GM19238 (cell line): Measurements from ENCODE around the gene STC2.

ENCODE experiments used
- DNase-seq: peaks from one replicate; pipeline ENCODE4 v3.0.0; 2011; ENCODE audit warnings: low spot score; ENCODE audit not compliant: insufficient read length

STC2 gene

DNA sequence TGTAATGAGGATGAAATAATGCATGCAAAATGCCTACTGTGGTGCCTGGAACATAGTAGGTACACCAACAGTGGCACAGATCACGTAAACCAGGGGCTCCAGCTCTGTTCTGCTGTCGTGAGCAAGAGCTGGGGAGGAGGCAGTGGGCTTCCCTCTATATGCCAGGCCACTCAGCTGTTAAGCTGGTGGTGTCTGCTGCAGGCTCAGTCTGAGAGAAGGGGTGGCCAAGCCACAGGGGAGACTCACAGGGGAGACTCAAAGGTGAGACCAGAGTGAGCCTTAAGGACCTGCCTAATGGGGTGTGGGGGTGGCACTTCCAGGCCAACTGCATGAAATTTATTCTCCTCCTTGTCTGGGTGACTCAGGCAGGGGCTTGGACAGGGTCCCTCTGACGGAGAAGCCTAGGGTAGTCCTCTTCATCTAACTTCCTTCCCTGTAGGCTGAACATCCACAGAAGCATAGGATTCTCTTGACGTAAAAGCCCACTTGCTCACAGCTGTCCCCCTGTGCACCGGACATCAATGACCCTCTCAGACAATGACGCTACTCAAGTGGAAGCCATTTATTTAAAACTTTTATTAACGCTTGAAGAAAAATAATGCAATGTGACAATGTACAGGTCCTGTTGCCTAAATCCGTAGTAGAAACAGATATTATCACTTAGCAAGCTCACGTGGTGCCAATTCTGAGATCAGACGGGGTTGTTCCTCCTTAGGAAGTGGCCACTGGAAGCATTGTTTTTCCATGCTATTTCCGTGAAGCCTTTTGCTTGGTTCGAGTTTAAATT is 13.9 kb downstream of the STC2 start:
- DNase-seq, result no peak

DNA sequence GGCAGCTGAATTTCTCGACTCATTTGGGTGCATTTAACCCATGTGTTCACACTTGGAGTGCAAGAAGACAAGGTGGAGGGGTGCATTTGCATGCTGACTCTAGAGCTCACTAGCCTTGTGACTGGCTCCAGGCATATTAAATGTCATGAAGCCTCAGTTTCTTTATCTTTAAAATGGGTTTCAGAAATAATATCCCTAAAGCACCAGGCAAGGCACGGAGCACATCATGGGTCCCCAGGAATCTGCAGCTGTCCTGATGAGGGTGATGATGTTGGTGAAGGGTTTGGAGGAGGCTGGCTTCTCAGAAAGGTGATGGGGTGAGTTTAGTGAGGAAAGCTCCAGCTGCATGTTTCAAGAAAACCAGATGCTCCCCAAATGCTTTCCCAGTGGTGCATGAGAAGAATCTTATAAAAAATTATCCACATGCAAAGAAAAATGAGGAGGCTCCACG is 14.8 kb downstream of the STC2 start:
- no peak for DNase-seq

DNA sequence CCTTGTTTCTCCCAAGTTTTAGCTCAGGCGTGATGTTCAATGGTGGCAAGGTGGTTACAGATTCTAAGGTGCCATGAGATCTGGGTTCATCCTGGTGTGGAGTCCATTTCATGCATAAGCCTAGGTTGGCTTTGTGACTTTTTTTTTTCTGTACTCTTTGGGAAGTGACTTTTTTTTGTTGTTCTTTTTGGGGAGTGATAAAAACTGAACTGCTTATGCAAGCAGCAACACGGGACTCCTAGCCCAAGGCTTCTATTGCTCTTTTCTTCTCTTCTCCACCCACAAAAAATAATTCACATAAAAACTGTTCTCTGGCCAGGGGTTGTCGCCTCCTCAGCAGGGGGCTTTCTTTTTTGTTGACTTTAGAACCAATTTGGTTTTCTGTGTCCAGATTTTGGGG is 15.4 kb downstream of the STC2 start:
- DNase-seq, result no peak

DNA sequence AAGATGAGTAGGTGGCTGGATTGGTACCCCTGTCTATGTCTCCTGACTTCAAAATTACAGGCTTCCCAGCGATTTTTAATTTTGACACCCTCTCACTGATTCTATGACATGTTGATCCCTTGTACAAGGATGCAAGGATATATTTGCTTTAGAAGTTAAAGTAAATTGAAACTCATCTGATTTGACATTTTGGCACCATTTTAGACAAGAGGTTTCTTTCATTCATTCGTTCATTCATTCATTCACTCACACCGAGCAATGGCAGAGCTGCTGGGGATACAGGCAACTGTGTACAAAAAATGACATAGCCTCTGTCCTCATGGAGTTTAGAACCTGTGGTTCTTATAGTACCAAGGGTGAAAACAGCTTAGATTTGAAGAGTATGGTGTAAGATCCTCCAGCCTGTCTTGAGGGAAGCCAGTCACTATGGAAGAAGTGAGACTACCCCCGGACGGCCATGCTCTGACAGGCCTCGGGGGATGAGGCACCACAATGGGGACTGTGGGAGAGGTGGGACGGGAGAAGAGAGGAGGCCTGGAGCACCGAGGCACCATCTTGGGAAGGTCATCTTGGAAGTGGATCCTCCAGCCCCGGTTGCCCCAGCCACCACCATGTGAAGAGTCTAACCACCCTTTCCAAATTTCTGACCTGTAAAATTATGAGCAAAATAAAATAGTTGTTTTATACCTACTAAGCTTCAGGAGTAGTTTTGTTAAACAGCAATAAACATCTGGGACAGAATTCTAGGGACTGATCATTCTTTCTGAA is 16.2 kb downstream of the STC2 start:
- DNase-seq, result no peak

DNA sequence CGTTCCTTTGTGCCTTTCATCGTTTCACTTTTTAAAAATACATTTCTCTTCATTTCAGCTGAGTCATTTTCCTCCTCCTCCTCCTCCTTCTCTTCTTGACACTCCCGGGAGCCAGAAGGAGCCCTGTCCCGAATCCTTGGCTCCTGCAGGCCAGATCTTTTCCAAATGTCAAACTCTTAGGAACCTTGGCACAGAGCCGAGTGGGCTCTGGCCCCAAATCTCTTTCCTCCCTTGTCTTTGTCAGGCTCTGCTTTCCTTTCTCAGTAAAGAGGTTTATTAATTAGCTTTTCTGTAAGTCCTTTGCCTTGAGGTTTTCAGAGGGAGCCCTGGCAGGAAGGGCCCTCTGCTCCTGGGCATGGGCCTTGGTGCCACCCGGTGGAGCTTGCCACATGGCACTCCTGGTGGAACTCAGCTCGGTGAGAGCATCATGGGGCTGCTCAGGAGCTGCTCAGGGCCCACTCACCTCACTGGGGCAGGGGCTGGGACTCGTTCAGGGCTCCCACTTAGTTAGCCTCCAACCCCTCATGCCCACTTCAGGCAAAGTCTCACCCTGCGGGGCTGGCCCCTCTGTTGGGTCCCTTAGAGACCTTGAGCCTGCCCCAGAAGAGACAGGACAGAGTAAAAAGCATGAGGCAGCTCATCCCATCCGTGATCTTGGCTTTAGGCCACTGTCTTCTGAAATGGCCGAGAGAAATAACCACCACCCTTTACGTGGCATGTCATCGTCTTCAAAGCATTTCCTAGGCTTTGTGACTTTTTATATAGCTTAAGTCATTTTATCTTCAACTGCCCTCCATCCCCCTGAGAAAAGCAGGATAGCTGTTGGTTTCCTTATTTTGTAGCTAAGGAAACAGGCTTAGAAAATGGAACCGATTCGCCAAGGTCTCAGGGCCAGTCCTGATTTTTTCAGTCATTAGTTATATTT is 17.1 kb downstream of the STC2 start:
- no peak for DNase-seq

DNA sequence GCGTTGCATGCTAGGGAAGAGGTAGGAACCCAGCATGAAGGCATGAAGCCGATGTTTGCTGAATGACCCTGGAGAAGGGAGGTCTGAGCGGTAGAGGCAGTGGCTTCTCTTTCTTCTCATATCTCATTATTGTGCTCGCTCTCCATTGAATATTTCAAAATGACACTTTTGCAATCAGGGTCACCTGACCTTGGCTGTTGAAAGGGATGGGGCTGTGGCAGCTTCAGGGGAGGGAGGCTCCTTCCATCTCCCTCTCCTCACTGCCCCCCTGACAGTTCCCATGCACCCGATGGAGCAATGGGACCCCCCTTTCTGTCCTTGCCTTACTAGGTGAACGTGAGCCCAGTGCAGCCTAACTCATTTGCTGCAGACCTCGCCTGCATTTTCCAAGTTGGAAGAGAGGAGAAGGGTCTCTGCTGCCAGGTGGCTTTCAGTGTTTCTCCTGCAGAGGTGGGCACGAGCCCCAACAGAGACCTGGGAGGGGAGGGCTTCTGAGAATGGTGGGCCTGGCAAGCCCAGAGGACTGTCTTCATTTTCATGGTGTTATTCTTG is 17.9 kb downstream of the STC2 start:
- no peak for DNase-seq

DNA sequence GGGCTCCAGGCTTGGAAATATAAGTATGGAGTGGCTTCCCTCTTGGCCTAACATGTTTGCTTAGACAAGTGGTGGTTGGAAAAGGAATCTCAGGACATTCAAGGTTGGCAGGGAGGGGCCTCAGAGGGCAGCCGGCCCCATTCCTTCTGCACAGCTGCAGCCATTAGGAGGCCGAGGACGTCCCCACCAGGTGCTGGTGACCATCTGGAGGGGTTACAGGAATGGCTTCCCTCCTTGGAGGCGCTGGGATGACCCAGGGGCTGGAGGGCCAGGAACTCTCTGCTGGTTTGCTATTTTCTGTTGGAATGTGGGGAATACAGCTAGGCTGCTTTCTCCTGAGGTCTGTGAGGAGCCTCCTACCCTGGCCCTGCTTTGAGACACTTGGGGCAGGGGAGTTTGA is 18.5 kb downstream of the STC2 start:
- DNase-seq, result no peak

DNA sequence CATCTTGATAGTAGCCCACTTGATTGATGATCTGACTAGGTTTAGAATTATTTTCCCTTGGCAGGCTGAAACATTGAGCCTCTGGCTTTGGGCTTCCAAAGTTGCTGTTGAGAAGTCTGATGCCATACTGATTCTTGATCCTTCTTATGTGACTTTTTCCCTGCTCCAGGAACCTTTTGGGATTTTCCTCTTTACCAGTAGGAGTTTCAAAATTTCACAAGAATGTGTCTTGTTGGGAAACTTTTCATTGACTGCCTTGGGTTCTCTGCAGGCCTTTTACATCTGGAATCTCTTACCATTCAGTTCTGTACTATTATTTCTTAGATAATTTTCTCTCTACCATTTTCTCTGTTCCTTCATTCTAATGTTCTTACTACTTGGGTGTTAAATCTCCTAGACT is 20.0 kb downstream of the STC2 start:
- DNase-seq, result no peak

DNA sequence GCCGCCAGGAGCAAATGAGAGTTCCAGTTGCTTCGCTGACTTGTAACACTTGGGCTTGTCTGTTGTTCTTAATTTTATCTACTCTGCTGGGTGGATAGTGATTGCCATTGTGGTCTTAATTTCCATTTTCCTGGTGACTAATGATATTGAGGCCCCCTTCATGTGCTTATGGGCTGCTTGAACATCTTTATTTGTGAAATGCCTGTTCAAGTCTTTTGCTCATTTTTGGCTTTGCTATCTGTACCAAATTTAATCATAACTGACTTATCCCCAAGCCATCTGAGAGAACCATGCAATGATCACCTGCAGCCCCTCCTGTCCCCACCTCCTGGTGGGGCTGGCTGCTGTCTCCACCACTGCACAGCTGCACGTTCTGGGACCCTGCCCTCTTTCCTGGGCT is 20.5 kb downstream of the STC2 start:
- no peak for DNase-seq

DNA sequence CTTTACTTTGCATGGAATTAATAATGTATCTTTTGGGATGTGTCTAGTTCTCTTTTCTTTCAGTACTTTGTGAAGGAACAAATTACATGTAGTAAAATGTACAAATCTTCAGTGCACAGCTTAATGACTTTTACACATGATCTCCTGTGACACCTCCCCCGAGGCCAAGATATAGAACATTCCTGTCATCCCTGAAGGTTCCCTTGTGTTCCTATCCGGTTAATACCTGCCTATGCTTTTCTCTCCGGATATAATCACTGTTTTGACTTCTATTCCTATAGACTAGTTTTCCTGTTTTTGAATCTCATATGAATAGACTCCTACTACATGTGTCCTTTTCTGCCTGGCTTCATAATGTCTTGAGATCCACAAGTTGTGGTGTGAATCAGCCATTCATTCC is 21.5 kb downstream of the STC2 start:
- DNase-seq, result no peak

DNA sequence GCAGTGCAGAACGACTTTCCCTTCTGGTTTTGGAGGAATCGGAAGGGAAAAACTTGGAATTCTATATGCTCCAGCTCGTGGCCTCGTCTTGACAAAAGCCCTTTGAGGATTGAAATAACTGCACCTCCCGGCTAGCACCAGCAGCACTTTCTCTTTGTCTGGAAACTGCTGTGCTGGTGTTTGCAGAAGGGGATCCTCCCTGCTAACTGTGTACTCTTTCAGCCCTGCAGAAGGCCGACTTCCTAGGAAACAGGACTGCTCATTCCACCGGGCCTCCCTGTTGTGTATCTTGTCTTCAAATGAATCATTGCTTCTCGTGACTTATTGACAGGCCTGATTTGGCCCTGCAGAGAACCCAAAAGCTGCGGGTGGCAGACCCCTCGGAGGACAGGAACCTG is 23.6 kb downstream of the STC2 start:
- DNase-seq, result no peak

DNA sequence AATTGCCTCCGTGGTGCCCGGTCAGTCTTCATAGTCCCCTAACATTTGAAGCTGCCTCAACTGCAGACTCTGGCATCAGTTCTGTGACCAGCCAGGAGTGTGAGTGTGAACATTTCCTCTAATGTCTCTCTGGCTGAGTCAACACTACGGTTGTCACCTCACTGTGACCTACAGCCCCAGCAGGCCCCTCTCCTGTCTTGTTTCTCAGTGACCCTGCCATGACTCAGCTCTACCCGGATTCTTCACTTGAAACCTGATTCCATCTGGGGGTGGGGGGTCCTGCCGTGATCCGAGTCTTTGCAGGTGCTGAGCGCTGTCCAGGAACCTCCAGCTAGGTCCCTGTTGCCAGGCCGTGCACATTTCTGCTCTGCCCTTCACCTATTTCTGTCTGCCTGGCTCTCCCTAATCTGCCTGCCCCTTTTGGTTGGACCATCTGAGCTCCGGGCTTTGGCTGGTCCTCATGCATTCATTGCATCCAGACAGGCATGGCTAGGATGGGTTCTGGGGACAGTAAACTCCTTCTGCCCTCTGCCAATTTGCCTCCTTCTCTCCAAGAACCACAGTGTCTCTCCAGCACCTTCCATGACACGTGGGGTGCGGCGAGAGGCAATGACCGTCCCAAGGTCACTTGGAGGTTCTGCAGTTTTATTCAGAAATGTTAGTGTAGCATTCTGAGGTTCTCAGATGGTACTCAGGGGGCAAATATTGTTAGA is 24.2 kb downstream of the STC2 start:
- no peak for DNase-seq

DNA sequence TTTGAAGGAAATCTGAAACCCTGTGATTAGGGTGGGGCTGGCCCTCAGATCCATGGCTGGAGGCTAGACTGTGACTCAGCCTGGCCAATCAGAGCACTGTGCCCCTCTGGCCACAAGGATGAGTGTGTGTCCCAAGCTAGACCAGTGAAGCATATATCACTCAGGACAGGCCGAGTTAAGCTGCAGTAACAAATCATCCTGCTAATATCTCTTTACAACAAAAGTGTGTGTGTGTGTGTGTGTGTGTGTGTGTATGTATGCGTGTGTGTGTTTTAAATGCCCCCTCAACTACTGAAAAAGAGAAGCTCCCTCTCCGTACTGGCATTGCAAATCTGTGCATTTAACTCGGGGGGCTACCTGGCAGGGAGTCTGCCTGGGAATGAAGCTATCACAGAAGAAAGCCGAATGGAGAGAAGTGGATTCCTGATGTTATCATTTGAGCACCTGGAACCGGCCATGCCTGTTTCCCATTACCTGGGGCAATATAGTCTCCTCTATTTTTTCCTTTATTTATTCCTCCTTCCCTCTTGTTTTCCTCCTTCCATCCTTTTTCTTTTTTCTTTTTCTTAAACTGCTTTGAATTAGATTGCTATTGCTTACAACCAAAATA is 25.6 kb downstream of the STC2 start:
- DNase-seq, result no peak

DNA sequence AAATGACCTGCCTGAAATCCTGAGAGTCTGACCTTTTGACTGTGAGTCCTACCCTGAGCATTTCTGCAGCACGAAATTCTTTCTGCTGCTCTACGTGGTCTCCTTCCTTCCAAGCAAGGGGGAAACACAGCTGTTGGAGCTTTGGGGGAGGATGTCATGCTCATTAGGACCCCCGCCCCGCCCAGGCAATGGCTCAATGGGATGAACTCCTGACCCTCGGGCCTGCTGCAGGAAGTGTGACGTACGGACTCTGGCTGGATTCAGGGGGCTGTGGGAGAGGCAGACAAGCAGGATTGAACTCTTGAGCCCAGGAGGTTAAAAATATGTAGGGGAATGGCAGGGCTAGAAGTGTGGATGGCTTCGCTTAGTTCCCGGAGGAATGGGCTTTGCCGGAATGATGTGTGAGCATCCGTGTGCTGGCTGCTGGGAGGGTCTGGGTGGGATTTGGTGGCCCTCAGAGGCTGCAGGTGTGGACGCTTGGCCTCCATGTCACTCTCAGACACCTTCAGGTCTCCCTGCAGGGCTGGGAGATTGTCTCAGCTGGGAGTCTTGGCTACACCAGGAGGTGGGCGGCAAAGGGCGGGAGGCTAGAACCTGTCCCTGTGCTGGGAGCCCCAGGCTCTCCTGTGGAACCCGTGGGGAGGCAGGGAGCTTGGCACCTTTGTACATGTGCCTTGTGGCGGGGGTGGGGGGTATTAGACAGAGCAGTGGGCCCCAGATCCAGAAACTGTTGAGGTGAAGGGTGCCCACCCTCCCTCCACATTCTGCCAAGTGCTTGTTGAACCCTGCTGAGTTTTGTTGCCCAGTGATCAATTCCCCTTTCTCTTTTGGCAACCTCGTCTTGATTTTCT is 26.3 kb downstream of the STC2 start:
- DNase-seq, result no peak

DNA sequence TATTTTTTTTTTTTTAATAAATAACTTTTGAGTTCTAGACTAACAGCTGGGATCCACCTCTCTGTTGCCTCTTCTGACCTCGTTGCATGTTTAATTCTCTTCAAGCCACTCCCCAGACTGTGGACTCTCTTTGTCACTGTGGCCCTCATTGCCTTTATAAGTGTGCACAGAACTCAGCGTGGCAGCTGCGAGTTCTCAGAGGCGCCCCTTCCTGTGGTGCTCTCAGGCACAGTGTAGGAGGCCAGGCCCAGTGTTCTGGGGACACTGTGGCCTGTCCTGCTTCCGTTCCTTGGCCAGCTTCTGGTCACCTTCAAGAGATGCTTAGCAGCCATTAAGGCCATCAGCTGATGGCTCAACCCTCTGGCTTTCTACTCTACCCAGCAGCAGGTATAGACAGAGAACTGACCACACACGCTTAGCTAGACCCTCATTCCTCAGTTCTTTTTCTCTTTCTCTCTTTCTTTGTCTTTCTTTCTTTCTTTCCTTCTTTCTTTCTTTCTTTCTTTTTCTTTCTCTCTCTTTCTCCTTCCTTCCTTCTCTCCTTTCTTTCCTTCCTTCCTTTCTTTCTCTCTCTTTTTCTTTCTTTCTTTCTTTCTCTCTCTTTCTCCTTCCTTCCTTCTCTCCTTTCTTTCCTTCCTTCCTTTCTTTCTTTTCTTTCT is 27.7 kb downstream of the STC2 start:
- DNase-seq, result no peak

DNA sequence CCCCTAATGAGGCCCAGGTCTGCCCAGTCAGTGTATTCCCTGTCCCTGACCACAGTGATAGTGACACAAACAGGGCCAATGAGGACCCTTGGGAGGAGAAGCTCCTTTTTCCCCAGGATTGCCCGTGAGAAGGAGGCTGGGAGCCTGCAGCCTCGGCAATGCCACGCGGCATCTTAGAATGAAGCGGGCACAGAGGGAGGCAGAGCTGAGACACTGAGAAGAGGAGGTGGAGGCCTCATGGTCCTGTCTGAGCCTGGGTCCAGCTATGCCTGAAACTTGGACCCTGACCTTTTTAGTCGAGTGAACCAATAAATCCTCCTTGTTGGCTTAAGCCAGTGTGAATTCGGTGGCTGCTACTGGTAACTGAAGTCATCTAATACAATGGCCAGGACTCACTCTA is 28.4 kb downstream of the STC2 start:
- no peak for DNase-seq

DNA sequence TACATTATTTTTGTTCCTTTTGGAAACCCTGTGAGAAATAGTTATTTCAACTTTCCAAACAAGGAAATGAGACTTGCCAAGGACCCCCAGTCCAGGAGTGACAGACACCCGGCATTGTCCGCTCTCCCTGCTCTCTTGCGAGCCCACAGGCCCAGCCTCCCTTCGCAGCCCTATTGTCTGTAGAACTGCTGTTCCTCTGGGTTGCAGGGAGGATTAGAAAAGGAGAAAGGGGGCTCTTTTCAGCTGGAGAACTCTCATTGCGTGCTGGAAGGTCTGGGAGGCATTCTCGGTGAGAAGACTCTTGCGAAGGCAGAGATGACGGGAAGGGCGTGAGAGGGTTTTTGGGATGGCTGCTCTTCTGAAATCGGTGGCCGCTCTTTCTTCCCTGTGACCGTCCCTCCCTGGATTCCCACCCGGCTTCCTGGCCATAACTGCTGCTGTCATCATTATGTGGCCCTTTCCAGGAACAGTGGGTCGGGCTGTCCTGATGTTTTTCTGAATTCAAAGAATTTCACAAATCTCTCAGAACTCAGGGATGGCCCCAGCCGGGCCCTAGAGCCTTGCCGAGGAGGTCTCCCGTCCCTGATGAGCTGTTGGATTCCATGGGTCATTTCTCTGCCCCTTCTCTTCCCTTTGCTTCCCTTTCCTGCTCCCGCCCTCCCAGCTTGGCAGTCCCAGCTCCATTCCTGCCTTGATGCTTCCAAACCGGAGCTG is 29.8 kb downstream of the STC2 start:
- DNase-seq, result no peak

DNA sequence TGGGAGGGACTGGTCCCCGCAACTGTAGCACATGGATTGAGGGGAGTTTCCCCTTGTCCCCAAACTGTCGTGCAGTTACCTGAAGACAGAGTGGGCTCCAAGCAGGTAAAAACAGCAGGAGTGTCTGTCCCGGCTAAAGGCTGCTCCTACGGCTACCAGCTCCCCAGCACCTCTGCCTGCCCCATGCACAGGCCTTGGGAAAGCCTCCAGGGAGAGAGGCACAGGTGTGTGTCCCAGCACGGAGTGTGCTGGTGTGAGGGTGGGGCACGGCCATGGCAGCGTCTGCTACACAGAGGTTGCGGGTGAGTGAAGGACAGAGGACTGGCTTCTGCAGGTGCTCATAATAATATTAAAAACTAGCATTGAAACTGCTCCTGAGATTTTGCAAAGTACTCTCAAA is 30.4 kb downstream of the STC2 start:
- DNase-seq, result no peak
